Trophoblast cell (in vitro differentiated cells and primary cell): ENCODE measurements around the gene DCAF10.
"Not testable (repeated sequence)": the region's sequence is repeated elsewhere in the genome, so short reads cannot be mapped to it uniquely, and the experiment has no call there.

Source experiments
- DNase-seq, 2 donors: peaks; one replicate each; pipeline ENCODE4 v3.0.0-alpha.2; 2016
- H2AFZ ChIP-seq: 2 replicates; pipeline ENCODE4 v1.6.1; 2013; ENCODE audit warnings: low read length, moderate library complexity, mild to moderate bottlenecking; ENCODE audit not compliant: insufficient read depth, poor library complexity
- H2AK5ac ChIP-seq: 2 replicates; pipeline ENCODE4 v1.6.1; 2013; ENCODE audit warnings: mild to moderate bottlenecking, low read length
- H2BK120ac ChIP-seq: 2 replicates; pipeline ENCODE4 v1.6.1; 2013; ENCODE audit warnings: low read length, mild to moderate bottlenecking, moderate library complexity; ENCODE audit not compliant: insufficient read depth, poor library complexity
- H2BK12ac ChIP-seq: 2 replicates; pipeline ENCODE4 v1.6.1; 2013; ENCODE audit warnings: mild to moderate bottlenecking, low read length, moderate library complexity
- H2BK5ac ChIP-seq: 2 replicates; pipeline ENCODE4 v1.6.1; 2013; ENCODE audit warnings: low read length, low read depth, moderate library complexity, mild to moderate bottlenecking; ENCODE audit not compliant: poor library complexity
- H3K14ac ChIP-seq: 2 replicates; pipeline ENCODE4 v1.6.1; 2013; ENCODE audit warnings: mild to moderate bottlenecking, low read length
- H3K18ac ChIP-seq: 2 replicates; pipeline ENCODE4 v1.6.1; 2013; ENCODE audit warnings: mild to moderate bottlenecking, low read length
- H3K23ac ChIP-seq: 2 replicates; pipeline ENCODE4 v1.6.1; 2013; ENCODE audit warnings: low read length
- H3K27ac ChIP-seq: 2 replicates; pipeline ENCODE4 v1.5.1; 2013; ENCODE audit warnings: low read depth, mild to moderate bottlenecking, inconsistent platforms, low read length, moderate library complexity
- H3K27me3 ChIP-seq: 2 replicates; pipeline ENCODE4 v1.6.1; 2013; ENCODE audit warnings: inconsistent platforms, mild to moderate bottlenecking, low read length, moderate library complexity; ENCODE audit not compliant: insufficient read depth
- H3K36me3 ChIP-seq, 2 experiments: 1 replicate in 1 of 2; 2 replicates in 1 of 2; pipeline ENCODE4 v1.6.1; 2013; ENCODE audit warnings: low read length in 2 of 2, mild to moderate bottlenecking in 2 of 2, moderate library complexity in 1 of 2; ENCODE audit not compliant: insufficient read depth in 2 of 2, control insufficient read depth in 1 of 2
- H3K4ac ChIP-seq: 2 replicates; pipeline ENCODE4 v1.6.1; 2013; ENCODE audit warnings: low read depth, mild to moderate bottlenecking, low read length, moderate library complexity
- H3K4me1 ChIP-seq, 2 experiments: 1 replicate in 1 of 2; 2 replicates in 1 of 2; pipeline ENCODE4 v1.6.1; 2013; ENCODE audit warnings: low read length in 2 of 2, mild to moderate bottlenecking in 2 of 2, moderate library complexity in 1 of 2; ENCODE audit not compliant: insufficient read depth in 2 of 2, control insufficient read depth in 1 of 2
- H3K4me2 ChIP-seq: 2 replicates; pipeline ENCODE4 v1.6.1; 2013; ENCODE audit warnings: inconsistent platforms, mild to moderate bottlenecking, low read length, moderate library complexity
- H3K4me3 ChIP-seq: 2 replicates; pipeline ENCODE4 v1.5.1; 2013; ENCODE audit warnings: mild to moderate bottlenecking, low read depth, low read length, inconsistent platforms
- H3K79me1 ChIP-seq: one replicate; pipeline ENCODE4 v1.6.1; 2013; ENCODE audit warnings: low read length
- H3K79me2 ChIP-seq: 2 replicates; pipeline ENCODE4 v1.6.1; 2013; ENCODE audit warnings: low read length, mild to moderate bottlenecking; ENCODE audit not compliant: control insufficient read depth, insufficient read depth, poor library complexity
- H3K9ac ChIP-seq: 2 replicates; pipeline ENCODE4 v1.6.1; 2013; ENCODE audit warnings: mild to moderate bottlenecking, low read length
- H3K9me3 ChIP-seq: 2 replicates; pipeline ENCODE4 v1.6.1; 2013; ENCODE audit warnings: low read depth, mild to moderate bottlenecking, control low read depth, inconsistent platforms, low read length; ENCODE audit not compliant: insufficient read depth
- H4K12ac ChIP-seq: 2 replicates; pipeline ENCODE4 v1.6.1; 2013; ENCODE audit warnings: low read depth, mild to moderate bottlenecking, low read length, moderate library complexity
- H4K8ac ChIP-seq: 2 replicates; pipeline ENCODE4 v1.6.1; 2013; ENCODE audit warnings: low read depth, mild to moderate bottlenecking, low read length, moderate library complexity
- H4K91ac ChIP-seq: one replicate; pipeline ENCODE4 v1.6.1; 2013; ENCODE audit warnings: low read depth, mild to moderate bottlenecking, low read length, moderate library complexity
- WGBS: extraction: QIAGEN DNeasy Blood & Tissue Kit; methylation state at CpG from one replicate; pipeline ENCODE4 v1.1.7; 2013; ENCODE audit warnings: missing lambda C conversion rate; ENCODE audit not compliant: insufficient read length, insufficient coverage; ENCODE audit errors: extremely low coverage; 5-methylcytosine and 5-hydroxymethylcytosine counted together

Gene DCAF10

DNA sequence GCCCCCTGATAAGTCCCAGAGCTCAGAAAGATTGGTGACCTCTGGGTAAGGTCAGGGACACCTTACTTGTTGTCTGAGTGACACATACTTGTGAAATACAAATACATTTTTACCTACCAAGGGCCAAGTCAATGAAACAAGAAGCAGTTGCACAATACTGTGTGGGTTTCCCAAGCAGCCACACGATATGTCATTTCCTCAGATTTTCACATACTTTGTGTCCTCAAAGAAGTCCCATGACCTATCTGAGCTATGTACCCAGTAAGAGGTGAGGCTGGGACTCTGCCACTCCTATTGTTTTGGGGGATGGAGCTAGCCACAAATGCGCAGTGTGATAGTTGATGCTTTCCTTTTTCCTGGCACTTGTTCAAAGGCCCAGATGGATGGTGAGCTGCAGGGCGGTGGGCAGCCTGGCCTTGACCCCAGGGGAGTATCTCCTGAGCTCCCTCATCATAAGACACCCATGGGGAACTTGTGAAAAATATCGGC is 108.1 kb downstream of the DCAF10 start:
- H3K9ac ChIP-seq = no peak overlapping the region
- peaks cover 5% of the 10 kb centered on the region for H3K79me1 ChIP-seq
- no peaks in the 10 kb centered on the region for H3K27me3 ChIP-seq
- no peak overlapping the region for H4K91ac ChIP-seq
- no peak overlapping the region for H3K18ac ChIP-seq
- peak; percentile 87 to 97 for DNase-seq
- no peak overlapping the region for H4K12ac ChIP-seq
- H2BK120ac ChIP-seq = no peak overlapping the region
- no CpG with 5 or more reads among the region's 4 CpGs for WGBS
- H3K36me3 ChIP-seq = peaks cover 0 to 2% of the 10 kb centered on the region in 2 experiments
- H4K8ac ChIP-seq = no peak overlapping the region
- no peak overlapping the region for H2AFZ ChIP-seq
- no peak overlapping the region for H3K27ac ChIP-seq
- no peaks in the 10 kb centered on the region for H3K9me3 ChIP-seq
- H3K79me2 ChIP-seq = no peaks in the 10 kb centered on the region
- H3K4me2 ChIP-seq = no peak overlapping the region
- H3K4ac ChIP-seq = no peak overlapping the region
- no peak overlapping the region for H3K4me3 ChIP-seq
- H3K4me1 ChIP-seq = peaks cover 12% of the 10 kb centered on the region in 2 experiments
- no peak overlapping the region for H3K14ac ChIP-seq
- H2AK5ac ChIP-seq = no peak overlapping the region
- no peak overlapping the region for H3K23ac ChIP-seq
- H2BK5ac ChIP-seq = no peak overlapping the region
- no peak overlapping the region for H2BK12ac ChIP-seq

DNA sequence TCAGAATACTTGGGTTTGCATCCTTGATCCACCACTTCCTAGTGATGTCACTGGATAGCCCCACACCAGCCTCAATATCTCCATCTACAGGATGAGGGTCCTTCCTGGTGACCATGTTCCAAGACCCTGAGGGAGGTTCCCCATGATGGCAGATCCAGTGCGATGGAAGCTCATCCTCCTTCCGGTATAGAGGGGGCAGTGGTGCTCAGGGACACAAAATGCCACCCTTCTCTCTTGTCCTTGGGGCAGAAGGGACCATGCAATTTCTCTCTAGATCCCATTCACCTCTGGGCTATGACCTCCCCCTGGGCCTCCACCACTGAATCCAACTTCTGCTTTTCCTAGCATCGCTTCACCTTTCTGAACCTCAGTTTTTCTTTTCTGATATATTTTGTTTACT is 108.7 kb downstream of the DCAF10 start:
- no peak overlapping the region for H2AFZ ChIP-seq
- no peak overlapping the region for H2AK5ac ChIP-seq
- H3K79me2 ChIP-seq = no peaks in the 10 kb centered on the region
- no peaks in the 10 kb centered on the region for H3K9me3 ChIP-seq
- no peak overlapping the region for H3K14ac ChIP-seq
- H3K36me3 ChIP-seq = peaks cover 1 to 5% of the 10 kb centered on the region in 2 experiments
- H3K27ac ChIP-seq = no peak overlapping the region
- H2BK120ac ChIP-seq = no peak overlapping the region
- no peak overlapping the region for H3K9ac ChIP-seq
- H4K91ac ChIP-seq = no peak overlapping the region
- no peak overlapping the region for H2BK5ac ChIP-seq
- H4K12ac ChIP-seq = no peak overlapping the region
- peaks cover 12% of the 10 kb centered on the region in 2 experiments for H3K4me1 ChIP-seq
- H4K8ac ChIP-seq = no peak overlapping the region
- H3K4ac ChIP-seq = no peak overlapping the region
- no peak overlapping the region for H2BK12ac ChIP-seq
- no peak overlapping the region for H3K18ac ChIP-seq
- H3K4me2 ChIP-seq = no peak overlapping the region
- WGBS = no CpG with 5 or more reads among the region's 3 CpGs
- peaks cover 4% of the 10 kb centered on the region for H3K79me1 ChIP-seq
- no peak overlapping the region for H3K23ac ChIP-seq
- H3K4me3 ChIP-seq = no peak overlapping the region
- DNase-seq = no peak
- no peaks in the 10 kb centered on the region for H3K27me3 ChIP-seq

DNA sequence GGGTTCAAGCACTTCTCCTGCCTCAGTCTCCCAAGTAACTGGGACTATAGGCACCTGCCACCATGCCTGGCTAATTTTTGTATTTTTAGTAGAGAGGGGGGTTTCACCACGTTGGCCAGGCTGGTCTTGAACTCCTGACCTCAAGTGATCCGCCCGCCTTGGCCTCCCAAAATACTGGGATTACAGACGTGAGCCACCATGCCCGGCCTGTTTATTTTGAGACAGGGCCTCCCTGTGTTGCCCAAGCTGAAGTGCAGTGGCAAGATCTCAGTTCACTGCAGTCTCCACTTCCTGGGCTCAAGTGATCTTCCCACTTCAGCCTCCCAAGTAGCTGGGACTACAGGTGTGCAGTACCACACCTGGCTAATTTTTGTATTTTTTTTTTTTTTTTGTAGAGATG is 109.2 kb downstream of the DCAF10 start:
- not testable (repeated sequence) for H3K79me2 ChIP-seq, H2BK12ac ChIP-seq, H4K91ac ChIP-seq, H3K4ac ChIP-seq, H3K27me3 ChIP-seq, H3K27ac ChIP-seq, H4K8ac ChIP-seq, H3K4me2 ChIP-seq, H3K79me1 ChIP-seq, H2AK5ac ChIP-seq, H3K18ac ChIP-seq, H3K36me3 ChIP-seq, H3K23ac ChIP-seq, H3K14ac ChIP-seq, H3K4me3 ChIP-seq, H3K4me1 ChIP-seq, H2BK5ac ChIP-seq, DNase-seq, H2BK120ac ChIP-seq, H4K12ac ChIP-seq, H3K9ac ChIP-seq, H2AFZ ChIP-seq, H3K9me3 ChIP-seq
- WGBS = no CpG with 5 or more reads among the region's 5 CpGs

DNA sequence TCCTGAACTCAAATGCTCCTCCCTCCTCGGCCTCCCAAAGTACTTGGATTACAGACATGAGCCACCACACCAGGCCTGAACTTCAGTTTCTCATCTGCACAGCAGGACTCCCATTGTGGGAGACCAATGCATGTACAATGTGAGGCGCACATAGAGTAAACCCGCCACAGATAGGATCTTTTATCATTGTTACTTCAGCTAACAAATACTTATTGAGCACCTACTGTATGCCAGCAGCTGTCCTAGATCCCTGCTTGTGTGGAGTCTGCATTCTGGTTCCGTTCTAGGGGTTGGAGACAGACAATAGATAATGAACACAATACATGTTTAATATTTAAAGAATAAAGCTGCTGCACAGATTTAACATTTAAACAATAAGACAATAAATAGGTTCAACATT is 109.7 kb downstream of the DCAF10 start:
- no peak overlapping the region for H4K91ac ChIP-seq
- no peak overlapping the region for H2AK5ac ChIP-seq
- DNase-seq = no peak
- H3K9me3 ChIP-seq = no peaks in the 10 kb centered on the region
- H3K79me1 ChIP-seq = peaks cover 2% of the 10 kb centered on the region
- H4K8ac ChIP-seq = no peak overlapping the region
- H3K4me3 ChIP-seq = no peak overlapping the region
- H3K9ac ChIP-seq = no peak overlapping the region
- no peaks in the 10 kb centered on the region for H3K79me2 ChIP-seq
- no peak overlapping the region for H2BK5ac ChIP-seq
- no peaks in the 10 kb centered on the region for H3K27me3 ChIP-seq
- H4K12ac ChIP-seq = no peak overlapping the region
- H3K23ac ChIP-seq = no peak overlapping the region
- H3K36me3 ChIP-seq = peaks cover 5 to 8% of the 10 kb centered on the region in 2 experiments
- no CpG with 5 or more reads among the region's 4 CpGs for WGBS
- H2AFZ ChIP-seq = no peak overlapping the region
- no peak overlapping the region for H3K4ac ChIP-seq
- H2BK120ac ChIP-seq = no peak overlapping the region
- no peak overlapping the region for H3K4me2 ChIP-seq
- no peak overlapping the region for H3K14ac ChIP-seq
- H3K4me1 ChIP-seq = peaks cover 5 to 6% of the 10 kb centered on the region in 2 experiments
- no peak overlapping the region for H3K18ac ChIP-seq
- H2BK12ac ChIP-seq = no peak overlapping the region
- H3K27ac ChIP-seq = no peak overlapping the region
